GM12878 (cell line): ENCODE data around the gene DACH1.

Experiments used
- CHD4 ChIP-seq: fragments of 200-600 bp; sonication (generic); IDR thresholded peaks from 2 replicates; pipeline ENCODE4 v1.6.1; 2016; ENCODE audit warnings: mild to moderate bottlenecking
- FOS ChIP-seq: IDR thresholded peaks from 3 replicates; pipeline ENCODE4 v1.6.1; 2011; ENCODE audit warnings: borderline replicate concordance; ENCODE audit not compliant: insufficient read length; ENCODE audit errors: extremely low read depth
- NR2C2 ChIP-seq: IDR thresholded peaks from 2 replicates; pipeline ENCODE4 v1.6.1; 2011; ENCODE audit warnings: borderline replicate concordance, low read depth; ENCODE audit not compliant: control insufficient read depth, insufficient read length

- TF ChIP-seq FOS (no peak), CHD4 (no peak), NR2C2 (no peak)
Measured at GRCh38 chr13:71817335-71817734, 49.7 kb downstream of the DACH1 start.
